GM19035 (cell line): ENCODE data around the gene MLPH.
"Not testable (repeated sequence)": the region's sequence is repeated elsewhere in the genome, so short reads cannot be mapped to it uniquely, and the experiment has no call there.

Experiments used
- ATAC-seq: cut with Tn5 transposase; IDR thresholded peaks from one replicate; pipeline ENCODE4 v1.9.1; 2021; ENCODE audit not compliant: unreplicated experiment

MLPH gene

DNA sequence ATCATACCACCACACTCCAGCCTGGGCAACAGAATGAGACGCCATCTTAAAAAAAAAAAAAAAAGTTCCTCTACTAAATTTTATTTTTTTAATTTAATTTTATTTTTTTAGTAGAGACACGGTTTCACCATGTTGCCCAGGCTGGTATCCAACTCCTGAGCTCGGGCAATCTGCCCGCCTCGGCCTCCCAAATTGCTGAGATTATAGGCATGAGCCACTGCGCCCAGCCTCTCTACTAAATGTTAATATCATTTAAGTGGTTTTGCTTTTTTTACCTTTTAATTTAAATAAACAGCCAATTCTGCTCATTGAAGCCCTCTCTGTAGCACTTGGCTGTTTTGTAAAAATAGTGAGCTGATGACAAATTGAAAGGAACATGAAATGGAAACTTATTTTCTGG is 94.3 kb downstream of the MLPH start:
- no peak for ATAC-seq

GRCh38 chr2:237581751-237582746 is 95.0 kb downstream of the MLPH start:
- no peak for ATAC-seq

- no peak for ATAC-seq
Observed at GRCh38 chr2:237583385-237584295, 96.6 kb downstream of the MLPH start.

DNA sequence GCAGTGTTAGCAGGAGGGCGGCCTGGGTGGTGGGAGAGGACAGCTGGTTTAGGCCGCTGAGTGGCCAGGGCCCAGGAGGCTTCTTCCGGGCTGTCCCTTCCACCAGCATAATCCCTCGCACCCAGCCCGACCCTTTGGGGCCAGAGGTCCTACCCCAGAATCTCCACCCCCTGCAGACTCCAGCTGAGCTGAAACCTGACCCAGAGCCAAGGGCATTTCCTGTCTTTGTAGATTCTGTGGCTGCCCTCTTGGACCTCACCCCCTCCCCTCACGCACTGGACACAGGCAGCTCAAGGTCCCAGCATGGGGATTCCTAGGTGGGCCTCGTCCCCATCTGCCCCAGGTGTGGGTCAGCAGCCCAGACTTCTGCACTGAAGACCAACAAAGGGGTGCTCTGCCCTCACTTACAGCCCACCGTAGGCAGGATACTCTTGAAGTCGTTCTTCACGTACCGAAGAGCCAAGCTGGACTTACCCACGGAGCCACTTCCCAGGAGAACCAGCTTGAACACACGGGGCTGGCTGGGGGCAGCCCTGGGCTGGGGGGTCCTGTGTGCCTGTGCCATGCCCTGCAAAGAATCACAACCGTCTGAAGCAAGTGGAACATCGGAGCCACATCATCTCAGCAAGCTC is 98.7 kb downstream of the MLPH start:
- no peak for ATAC-seq

GRCh38 chr2:237588044-237588696 is 101.1 kb downstream of the MLPH start:
- ATAC-seq = no peak

DNA sequence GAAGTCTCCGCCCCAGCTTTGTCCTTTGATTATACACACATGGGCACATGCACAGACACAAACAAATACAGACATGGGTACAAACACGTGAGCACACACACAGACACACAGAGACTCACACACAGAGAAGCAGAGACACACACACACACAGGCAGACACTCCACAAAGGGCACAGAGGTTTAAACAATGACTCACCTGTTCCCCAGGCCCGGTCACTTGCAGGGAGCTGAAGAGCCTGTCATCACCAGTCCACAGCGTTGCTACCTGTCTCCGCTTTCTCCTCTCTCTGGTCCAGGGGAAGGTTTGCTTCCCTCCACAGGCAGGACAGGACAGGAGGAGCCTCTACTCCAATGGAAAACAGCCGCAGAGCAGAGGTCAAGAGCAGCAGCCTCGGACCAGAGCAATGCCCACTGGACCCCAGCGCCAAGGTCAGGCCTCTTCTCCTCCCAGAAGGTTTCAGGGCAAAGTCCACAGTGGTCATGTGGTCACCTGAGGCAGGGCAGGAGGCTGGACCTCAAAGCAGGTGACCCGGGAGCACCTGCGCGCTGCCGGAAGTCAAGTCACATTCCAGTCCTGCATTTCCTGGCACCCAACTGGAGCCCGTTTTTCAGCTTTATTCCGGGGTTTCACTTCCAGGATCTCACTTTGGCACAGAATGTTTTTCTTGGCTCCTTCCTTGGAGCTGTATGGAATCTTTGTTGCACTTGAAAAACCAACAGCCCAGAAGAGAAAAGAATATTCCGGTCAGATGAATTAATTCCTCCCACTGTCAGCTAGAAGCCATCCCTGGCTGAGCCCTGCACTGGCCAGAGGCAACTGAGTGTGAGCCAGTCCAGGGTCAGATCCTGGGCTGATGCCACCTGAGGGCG is 103.5 kb downstream of the MLPH start, which contains the start of gene RAB17:
Gene RAB17 (minus strand): TSS at position 463 of the 869 bp plus-strand sequence. CDS start 4,580 bp downstream, outside the sequence.
- ATAC-seq = no peak

- no peak for ATAC-seq
Observed at GRCh38 chr2:237591141-237591881, 104.3 kb downstream of the MLPH start.

DNA sequence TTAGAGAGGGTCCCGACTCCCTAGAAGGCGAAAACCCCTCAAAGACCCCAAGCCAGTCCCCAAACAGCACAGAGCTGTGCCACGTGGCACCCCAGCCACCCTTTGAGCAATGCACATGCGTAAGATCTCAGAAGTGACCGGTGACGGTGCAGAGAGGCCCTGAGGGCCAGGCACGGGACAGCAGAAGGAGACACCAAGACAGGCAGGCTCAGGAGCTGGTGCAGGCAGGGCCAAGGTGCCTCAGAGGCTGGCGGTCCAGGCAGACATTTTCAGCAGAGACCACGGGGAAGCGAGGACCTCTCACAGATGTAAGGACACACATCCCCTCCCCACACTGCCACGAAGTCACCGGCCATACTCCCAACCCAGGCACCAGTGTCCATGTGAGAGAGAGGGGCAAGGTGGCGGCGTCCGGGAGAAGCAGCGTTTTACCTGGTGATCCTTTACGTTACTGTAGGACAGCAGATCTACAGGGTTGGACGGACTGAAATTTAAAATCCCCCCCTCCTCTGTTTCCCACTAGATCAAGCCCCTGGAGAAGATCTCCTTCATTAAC is 105.5 kb downstream of the MLPH start:
- ATAC-seq = no peak

GRCh38 chr2:237593036-237593435 is 106.0 kb downstream of the MLPH start:
- no peak for ATAC-seq

DNA sequence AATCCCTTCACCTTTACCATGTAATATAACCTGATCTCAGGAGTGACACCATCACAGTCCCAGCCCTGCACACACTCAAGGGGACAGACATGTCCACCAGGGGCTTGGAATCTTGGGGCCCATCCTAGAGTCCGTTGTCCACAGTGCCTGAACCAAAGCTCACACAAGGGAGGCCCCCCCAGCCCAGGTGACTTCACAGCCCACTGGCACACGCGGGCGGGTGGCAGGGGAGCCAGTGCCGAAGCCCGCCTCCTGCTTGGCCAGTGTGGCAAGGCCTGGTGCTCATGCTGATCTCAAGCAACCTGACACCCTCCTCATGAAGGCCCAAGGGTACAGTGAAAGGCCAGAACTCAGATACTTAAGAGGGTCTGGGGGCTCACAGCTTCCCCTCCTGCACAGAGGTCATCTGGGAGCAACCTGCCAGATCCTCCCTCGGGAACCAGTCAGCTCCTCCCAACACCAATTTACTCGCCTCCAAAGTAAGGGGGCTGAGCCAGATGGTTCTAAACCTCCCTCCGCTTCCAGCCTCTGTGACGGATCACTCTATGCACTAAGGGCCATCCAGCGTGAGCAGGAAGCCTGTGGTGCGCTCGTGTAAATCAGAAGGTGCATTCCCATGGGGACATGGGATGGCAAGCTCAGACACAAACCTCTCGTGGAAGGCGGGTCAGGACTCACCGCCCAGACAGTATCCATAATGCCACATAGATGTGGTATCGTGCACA is 106.7 kb downstream of the MLPH start:
- ATAC-seq = no peak

- no peak for ATAC-seq
Observed at GRCh38 chr2:237594514-237594871, 107.4 kb downstream of the MLPH start.

GRCh38 chr2:237595829-237596519 is 108.9 kb downstream of the MLPH start:
- ATAC-seq = not testable (repeated sequence)

- ATAC-seq = no peak
Observed at GRCh38 chr2:237596520-237597195, 109.6 kb downstream of the MLPH start.

GRCh38 chr2:237597196-237598145 is 110.4 kb downstream of the MLPH start:
- ATAC-seq = no peak

GRCh38 chr2:237598468-237599208 is 111.6 kb downstream of the MLPH start:
- ATAC-seq = no peak
